Fibroblast of lung (primary cell): ENCODE data around the gene MLXIPL.
"Not testable (repeated sequence)": the region's sequence is repeated elsewhere in the genome, so short reads cannot be mapped to it uniquely, and the experiment has no call there.

ENCODE experiments used
- EZH2 ChIP-seq: IDR thresholded peaks from 2 replicates; pipeline ENCODE4 v1.5.1; 2012; ENCODE audit warnings: low read length, control low read depth, mild to moderate bottlenecking; ENCODE audit errors: missing control alignments
- TF ChIP-seq, protein P1 (sequence below), 2 donors: IDR thresholded peaks in 1 of 2; conservative IDR thresholded peaks in 1 of 2; 1 replicate in 1 of 2; 2 replicates in 1 of 2; pipeline ENCODE4 v1.5.1; 2011 to 2012; ENCODE audit warnings: low read length in 2 of 2, control low read depth in 1 of 2, inconsistent platforms in 1 of 2, low read depth in 1 of 2, mild to moderate bottlenecking in 1 of 2

- TF ChIP-seq, protein P1, sequence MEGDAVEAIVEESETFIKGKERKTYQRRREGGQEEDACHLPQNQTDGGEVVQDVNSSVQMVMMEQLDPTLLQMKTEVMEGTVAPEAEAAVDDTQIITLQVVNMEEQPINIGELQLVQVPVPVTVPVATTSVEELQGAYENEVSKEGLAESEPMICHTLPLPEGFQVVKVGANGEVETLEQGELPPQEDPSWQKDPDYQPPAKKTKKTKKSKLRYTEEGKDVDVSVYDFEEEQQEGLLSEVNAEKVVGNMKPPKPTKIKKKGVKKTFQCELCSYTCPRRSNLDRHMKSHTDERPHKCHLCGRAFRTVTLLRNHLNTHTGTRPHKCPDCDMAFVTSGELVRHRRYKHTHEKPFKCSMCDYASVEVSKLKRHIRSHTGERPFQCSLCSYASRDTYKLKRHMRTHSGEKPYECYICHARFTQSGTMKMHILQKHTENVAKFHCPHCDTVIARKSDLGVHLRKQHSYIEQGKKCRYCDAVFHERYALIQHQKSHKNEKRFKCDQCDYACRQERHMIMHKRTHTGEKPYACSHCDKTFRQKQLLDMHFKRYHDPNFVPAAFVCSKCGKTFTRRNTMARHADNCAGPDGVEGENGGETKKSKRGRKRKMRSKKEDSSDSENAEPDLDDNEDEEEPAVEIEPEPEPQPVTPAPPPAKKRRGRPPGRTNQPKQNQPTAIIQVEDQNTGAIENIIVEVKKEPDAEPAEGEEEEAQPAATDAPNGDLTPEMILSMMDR (conservative IDR thresholded peaks at IDR 0.05 in 1 of 2, IDR thresholded peaks at IDR 0.05 in 1 of 2; ENCODE audit: low read depth in 1 of 2, low read length in 2 of 2) = not testable (repeated sequence)
- TF ChIP-seq EZH2 = not testable (repeated sequence)
These were observed 74.2 kb downstream of the MLXIPL start for GRCh38 chr7:73550093-73550492.
